IPS-NIHi7 (cell line): ENCODE results near the gene DHRS13.
"Not testable (repeated sequence)": the region's sequence is repeated elsewhere in the genome, so short reads cannot be mapped to it uniquely, and the experiment has no call there.

ENCODE experiments used
- DNase-seq: peaks from one replicate; pipeline ENCODE4 v3.0.0; 2012; ENCODE audit warnings: mixed read lengths; ENCODE audit errors: extremely low spot score

DHRS13 gene

DNA sequence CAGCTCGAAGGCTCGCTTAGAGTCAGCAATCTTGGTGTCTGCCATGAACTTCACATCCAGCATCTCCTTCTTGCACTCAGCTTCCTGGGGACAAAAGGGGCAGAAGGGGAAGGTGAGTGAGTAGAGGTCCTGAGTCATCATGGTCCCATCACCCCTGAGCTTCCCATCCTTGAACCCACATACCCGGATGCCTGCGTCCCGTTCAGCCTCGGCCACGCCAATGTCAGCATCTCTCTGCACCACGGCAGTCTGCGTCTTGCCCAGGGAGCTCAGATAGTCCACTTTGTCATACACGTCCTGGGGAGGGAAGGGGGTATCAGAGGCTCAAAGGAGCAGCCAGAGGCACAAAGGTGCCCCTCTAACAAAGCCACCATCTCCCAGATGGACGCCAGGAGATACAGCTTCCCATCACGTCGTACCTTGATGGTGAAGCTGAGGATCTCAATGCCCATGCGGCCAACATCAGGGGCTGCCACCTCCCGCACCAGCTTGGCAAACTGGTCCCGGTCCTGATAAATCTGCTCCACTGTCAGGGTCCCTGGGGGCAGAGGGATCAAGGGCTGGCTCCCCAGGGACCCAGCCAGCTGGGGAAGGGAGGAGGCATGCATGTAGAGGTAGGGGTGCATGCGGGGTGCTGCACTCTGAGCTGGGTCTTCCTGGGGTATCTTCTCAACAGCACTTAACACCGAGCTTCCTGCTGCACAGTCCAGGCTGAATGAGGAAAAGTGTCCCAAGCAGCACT lies 20.6 kb downstream of the DHRS13 start:
- no peak for DNase-seq

DNA sequence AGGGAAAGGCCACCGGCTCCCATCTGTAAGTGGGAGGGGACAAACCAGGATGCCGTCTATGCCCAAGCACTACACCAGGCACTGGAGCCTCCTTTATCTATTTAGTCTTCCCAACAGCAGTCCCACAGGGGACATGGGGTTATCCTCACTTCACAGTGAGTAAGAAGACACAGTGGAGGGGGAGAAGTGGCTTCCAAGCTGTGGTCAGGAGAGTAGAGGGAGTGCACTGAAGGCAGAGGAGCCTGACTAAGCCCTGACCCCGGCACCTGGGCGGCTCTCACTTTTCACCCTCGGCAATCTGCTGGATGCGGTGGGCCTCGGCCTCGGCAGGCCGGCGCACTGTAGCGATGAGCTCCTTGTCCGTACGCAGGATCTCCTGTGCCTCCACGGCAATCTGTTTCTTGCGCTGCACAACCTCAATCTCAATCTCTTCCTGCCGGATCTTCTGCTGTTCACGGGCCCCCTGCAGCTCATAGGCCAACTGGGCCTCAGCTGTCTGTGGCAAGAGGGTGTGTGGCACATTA lies 21.3 kb downstream of the DHRS13 start:
- no peak for DNase-seq

DNA sequence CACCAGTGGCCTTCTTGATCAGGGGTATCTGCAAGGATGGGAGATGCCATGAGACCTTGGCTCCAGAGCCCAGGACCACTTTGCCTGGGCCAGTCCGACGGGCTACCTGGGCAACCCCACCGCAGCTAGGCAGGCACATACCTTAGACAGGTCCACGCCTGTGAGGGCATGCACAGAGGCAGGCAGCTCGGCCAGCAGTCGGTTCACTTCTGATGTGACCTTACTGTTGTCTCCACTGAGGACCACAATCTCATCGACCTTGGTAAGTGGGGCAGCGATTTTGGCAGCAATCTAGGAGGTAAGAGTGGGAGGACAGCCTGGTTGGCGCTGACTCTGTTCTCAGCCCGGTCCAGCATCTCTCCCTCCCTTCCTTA lies 22.3 kb downstream of the DHRS13 start:
- DNase-seq, result no peak

DNA sequence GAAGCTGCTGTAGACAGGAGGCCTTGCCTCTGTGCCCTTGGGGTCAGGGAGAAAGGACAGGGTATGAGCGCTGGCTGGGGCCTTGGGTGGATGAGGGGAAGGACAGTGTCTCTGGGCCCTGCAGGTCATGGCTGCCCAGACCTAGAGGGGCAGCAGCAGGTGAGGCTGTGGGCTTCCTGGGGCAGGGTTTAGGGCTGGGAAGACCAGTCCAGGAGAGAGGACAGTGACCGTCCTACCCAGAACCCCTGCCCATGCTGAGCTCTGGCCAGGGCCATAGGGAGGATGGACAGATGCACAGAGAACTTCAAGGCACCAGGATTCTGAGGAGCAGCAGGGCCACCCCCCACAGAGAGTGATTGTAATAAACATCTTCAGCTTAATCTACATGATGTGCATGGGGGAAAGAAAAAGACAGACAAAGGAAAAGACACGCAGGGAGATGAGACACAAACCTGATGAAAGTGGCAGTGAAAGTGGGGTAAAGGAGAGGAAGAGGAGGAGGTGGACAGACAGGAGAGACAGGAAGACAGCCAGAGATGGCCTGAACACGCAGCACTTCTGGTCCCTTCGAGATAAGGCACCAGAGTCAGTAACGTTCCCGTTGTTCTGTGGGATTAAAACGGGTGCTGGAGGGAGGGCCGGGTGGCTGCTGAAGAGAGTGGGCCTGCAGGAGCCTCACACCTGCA lies 22.9 kb downstream of the DHRS13 start:
- no peak for DNase-seq

DNA sequence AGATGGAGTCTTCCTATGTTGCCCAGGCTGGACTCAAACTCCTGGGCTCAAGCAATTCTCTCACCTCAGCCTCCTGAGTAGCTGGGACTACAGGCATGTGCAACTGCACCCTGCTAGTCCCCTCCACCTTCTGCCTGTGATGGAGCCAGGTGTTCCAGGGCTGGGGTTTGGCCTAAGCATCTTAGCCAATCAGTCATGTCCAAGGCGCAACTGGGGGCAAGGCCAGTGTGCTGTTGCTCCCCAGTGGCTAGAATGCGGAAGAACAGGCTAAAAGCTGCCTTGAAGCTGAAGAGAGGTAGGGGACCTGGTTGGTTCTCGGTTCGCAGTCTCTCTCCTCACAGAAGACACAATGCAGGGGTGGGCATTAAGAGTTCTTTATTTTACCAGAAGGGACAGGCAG lies 23.9 kb downstream of the DHRS13 start:
- peak; percentile 96 for DNase-seq

DNA sequence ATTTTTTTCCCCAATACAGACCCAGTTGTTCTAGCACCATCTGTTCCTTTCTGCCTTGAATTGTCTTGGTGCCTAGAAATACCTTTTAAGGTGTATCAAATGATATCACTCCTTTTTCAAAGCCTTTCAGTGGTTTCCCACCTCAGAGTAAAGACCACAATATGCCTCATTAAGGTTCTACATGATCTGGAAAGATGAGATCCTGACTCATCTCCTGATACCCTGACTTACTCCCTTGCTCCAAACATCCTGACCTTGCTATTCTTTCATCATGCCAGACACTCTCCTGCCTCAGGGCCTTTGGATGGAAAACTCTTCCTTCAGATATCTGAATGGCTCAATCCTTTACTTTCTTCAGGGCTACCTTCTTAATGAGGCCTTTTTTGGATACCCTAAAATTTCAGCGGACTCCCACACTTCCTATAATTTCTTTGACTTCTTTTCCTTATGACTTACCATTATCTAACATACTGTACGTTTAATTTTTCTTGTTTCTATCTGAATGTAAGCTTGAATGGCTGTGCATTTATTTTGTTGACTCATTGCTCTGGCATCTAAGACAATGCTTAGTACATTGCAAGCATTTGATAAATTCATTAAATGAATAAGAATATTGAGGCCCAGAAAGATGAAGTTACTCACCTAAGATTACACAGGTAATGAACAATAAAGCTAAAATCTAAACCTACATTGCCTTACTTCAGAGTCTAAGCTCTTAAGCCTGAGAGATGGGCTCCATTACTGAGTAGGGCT lies 24.5 kb downstream of the DHRS13 start:
- DNase-seq, result no peak

DNA sequence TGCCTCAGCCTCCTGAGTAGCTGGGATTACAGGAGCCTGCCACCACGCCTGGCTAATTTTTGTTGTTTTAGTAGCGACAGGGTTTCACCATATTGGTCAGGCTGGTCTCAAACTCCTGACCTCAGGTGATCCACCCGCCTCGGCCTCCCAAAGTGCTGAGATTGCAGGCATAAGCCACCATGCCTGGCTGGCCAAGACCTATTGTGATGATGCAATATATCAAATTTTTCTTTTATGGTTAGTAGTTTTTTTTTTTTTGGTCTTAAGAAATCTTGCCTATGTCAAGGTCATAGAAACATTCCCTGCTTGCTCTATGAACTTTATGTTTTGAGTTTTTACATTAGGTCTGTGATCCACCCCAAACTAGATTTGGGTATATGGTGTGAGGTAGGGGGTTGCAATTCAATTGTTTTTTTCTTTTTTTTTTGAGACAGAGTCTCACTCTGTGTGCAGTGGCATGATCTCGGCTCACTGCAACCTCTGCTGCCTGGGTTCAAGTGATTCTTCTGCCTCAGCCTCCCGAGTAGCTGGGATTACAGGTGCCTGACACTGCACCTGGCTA lies 25.6 kb downstream of the DHRS13 start:
- DNase-seq, result not testable (repeated sequence)

DNA sequence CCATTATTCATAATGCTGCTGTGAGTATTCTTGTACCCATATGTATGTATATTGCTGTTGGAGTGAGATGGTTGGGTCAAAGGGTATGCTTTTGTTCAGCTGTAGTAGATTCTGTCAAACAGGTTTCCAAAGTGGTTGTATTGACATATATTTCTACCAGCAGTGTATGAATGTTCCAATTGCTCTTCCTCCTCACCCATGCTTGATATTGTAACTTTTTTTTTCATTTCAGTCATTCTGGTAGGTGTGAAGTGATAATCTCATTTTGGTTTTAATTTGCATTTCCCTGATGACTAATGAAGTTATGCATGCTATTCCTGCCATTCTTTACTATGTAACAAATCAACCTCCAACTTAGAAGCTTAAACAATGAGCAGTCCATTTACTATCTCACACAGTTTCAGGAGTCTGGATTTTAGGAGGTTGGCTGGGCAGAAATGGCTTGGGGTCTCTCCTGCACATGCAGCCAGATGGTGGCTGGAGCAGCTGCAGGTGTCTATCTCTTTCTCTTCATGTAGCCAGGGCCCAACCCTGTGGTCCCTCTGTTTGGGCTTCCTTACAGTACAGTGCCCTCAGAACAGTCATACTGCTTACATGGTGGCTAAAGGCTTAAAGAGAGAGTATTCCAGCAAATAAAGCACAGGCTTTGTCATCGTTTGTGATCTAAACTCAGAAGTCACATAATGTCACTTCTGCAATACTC lies 26.9 kb downstream of the DHRS13 start:
- DNase-seq, result no peak

DNA sequence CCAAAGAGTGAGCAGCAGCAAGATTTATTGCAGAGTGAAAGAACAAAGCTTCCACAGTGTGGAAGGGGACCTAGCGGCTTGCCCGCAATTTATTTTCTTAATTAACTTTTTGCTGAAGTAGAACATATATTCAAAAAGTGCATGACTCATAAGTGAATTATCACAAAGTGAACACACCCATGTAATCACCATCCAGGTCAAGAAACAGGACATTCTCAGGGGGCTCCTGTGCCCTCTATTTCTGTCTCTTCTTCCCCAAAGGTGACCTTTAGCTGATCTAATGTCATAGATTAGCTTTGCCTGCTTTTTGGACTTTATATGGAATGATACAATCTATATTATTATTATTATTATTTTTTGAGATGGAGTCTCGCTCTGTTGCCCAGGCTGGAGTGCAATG lies 28.1 kb downstream of the DHRS13 start:
- no peak for DNase-seq

DNA sequence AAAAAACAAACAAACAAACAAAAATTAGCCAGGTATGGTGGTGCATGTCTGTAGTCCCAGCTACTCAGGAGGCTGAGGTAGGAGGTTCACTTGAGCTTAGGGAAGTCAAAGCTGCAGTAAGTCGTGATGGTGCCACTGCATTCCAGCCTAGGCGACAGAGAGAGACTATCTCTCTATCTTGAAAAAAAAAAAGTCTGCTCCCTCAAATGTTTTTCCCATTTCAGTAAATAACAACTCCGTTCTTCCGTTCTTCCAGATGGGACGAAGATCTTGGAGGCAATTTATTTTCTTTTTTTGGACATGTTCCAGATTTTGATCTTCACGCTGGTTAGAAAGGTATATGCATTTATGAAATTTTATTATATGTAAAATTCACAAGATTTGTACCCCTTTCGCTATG lies 29.0 kb downstream of the DHRS13 start:
- DNase-seq, result no peak

DNA sequence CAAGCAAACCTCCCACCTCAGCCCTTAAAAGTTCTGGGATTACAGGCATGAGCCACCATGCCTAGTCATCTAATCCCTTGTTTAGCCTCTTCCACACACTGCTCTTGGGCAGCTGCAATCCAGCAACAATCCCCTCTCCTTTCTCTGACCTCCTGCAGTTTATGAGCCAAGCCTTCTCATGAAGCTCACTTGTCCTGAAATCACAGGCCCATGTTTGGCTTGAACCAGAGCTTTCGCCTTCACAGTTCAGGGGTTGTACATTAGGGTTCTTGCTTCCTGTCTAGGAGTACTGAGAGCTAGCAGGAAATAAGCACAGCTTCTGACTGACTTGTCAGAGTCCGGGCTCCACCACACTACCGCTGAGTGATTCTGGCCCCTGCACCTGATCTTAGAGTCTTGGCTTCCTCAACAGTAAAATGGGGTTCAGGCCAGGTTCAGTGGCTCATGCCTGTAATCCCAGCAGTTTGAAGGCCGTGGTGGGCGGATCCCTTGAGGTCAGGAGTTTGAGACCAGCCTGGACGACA lies 31.8 kb downstream of the DHRS13 start:
- DNase-seq, result no peak

DNA sequence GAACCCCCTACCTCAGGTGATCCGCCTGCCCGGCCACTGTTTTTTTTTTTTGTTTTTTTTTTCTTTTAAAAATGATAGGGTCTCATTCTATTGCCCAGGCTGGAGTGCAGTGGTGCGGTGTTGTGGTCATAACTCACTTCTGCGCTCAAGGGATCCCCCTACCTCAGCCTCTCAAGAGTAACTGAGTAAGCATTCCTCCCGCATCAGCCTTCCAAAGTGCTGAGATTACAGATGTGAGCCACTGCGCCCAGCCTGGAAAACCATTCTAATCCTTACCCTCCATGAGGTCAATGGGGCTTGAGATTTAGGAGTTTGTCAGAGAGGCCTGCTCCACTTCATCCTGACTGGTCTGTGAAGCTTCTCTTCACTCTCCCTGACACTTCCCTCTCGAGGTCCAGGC lies 35.6 kb downstream of the DHRS13 start:
- no peak for DNase-seq

DNA sequence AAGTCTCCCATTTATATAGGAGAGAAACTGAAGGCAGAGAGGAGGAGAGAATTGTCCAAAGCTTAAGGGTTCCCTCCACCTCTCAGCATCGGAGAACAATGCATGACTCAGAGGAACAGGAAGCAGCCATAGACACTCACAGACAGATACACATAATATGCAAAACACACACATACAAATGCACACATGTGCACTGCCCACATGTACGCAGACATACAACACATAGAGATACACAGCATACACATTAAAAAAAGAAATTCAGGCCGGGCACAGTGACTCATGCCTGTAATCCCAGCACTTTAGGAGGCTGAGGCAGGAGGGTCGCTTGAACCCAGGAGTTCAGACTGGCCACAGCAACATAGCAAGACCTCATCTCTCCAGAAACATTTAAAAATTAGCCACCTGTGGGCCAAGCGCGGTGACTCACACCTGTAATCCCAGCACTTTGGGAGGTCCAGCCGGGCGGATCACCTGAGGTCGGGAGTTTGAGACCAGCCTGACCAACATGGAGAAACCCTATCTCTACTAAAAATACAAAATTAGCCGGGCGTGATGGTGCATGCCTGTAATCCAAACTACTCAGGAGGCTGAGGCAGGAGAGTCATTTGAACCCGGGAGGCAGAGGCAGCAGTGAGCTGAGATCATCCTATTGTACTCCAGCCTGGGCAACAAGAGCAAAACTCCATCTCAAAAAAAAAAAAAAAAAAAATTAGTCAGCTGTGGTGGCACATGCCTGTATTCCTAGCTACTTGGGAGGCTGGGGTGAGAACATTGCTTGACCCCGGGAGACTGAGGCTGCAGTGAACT lies 36.7 kb downstream of the DHRS13 start:
- no peak for DNase-seq

DNA sequence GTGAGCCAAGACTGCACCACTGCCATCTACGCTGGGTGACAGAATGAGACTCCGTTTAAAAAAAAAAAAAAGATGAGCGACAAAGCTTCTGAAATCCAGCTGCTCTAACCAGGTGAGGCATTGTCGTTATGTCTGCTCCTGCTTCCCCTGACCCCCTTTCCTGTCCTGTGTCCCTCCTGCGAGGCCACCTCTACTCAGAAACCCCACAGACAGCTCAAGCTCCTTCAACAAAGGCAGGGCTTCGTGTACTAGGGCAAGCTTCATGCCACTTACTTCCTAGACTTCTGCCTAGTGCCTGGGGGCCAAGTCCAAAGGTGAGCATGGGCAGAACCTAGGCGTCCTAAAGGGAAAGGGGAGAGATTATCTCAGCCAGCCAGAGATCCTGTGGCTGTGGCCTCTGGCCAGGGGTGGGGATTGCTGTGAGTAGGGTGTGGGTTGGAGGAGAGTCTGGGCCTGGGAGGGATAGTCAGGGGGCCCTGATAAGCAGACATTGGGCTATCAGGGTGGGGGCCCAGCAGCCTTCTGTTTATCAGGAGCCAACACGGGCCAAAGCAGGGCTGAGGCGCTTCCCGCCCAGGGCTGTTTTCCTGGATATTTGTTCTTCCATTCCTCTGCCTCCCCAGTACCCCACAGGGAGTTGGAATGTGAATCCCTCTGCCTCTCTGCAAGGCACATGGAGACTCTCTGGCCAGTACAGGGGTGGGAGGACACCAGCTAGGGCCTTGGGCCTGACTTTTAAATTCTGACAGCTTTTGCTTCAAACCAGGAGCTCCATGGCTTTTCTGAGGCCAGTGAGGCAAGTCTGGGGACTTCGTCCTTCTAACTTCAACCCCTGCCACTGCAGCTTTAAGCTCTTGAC lies 37.7 kb downstream of the DHRS13 start:
- DNase-seq, result no peak

DNA sequence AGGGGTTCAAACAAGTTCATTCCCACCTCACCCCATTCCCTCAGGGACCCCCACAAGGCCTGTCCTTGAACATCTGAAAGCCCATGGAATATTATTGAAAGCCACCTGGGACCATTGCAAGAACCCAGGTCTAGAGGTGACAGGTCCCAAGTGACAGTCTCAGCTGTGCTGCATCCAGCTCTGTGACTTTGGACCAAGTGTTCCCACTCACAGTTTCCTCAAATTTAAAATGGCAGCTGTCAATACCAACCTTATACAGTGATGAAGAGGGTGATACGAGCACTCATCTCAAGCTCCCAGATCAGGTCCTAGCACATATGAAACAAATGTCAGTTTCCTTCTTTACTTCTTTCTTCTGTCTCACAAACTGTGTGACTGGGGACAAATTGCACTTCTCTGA lies 38.9 kb downstream of the DHRS13 start:
- DNase-seq, result no peak

DNA sequence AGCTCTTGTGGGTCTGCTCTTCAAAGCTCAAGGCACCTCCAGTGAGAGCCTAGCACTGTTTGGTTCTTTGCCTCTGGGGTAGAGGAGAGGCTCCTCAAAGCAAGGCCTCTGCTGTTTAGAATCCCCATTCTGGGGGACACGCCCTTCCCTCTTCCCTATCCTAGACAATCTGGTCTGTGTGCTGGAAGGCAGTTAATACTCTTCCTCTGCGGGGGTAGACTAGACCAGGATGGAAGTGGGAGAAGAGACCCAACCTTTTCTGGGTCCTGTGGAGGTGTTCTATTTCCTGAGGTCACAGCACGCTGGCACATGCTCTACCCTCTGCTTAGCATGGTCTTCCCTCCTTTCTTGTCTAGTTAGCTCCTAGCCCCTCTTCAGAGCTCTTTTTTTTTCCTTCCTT lies 40.3 kb downstream of the DHRS13 start:
- DNase-seq, result no peak

DNA sequence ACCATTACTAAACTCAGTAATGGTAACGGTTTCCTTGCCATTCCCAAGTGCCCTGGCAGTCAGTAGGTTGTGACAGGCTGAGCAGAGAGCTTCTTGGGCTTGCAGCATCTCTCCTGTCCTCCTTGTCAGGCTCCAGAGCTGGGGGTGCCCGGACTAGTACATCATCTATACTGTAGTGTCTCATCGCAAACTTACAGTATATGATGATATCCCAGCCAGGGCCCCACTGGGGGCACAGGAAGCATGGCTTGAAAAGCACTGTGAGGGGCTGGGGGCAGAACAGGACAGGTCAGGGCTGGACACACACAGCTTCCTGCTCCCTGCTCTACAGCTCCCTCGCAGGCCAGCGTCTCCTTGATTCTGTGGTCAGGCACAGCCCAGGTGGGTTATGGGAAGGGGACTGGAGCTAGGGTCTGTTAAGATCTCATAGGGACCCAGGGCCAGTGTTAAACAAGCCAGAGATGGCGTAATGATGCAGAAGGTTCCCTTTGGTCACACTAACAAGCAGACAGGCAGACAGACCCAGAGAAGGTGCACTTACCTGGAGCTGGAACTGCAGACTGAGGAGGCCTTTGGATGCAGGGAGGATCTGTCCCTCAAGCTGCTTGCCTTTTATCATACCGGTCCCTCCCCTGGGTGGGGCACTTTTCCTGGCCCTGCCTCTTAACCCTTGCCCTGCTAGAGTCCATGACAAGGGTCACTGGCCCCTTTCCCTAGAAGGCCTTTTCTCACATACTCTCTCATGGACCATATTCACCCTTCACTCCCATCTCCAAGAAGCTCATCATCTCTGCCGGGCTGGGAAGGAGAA lies 41.3 kb downstream of the DHRS13 start:
- peak; percentile 42 for DNase-seq

DNA sequence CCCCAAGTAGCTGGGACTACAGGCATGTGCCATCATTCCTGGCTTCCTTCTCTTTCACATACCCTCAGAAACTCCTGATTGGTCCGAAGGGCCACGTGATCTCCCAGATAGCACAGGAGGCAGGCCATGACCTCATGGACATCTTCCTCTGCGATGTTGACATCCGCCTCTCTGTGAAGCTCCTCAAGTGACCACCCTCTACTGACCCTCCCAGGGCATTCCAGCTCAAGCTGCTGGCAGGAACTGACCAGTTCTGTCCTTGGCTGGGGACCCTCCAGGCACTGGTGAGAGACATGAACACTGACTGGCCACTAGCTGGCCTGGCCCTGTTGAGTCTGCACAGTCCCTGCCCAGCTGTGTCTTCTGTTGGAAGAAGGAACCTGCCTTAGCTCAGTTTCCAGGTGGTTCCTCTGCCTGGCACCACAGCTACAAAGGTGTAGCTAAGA lies 42.5 kb downstream of the DHRS13 start:
- DNase-seq, result no peak
